ENCODE results near the gene CDO1.

DNA sequence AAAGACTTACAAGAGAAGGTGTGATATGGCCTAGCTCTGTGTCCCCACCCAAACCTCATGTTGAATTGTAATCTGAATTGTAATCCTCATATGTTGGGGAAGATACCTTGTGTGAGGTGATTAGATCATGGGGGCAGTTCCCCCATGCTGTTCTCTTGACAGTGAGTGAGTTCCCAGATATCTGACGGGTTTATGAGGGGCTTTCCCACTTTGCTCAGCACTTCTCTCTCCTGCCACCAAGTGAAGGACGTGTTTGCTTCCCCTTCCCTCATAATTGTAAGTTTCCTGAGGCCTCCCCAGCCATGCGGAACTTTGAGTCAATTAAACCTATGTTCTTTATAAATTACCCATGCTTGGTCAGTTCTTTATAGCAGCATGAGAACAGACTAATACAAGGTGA, 49.0 kb downstream of the CDO1 start:
- no peak for TF ChIP-seq EZH2 (IDR thresholded peaks at IDR 0.05; ENCODE audit: low read depth, unreplicated experiment)
- TF ChIP-seq, protein P1, sequence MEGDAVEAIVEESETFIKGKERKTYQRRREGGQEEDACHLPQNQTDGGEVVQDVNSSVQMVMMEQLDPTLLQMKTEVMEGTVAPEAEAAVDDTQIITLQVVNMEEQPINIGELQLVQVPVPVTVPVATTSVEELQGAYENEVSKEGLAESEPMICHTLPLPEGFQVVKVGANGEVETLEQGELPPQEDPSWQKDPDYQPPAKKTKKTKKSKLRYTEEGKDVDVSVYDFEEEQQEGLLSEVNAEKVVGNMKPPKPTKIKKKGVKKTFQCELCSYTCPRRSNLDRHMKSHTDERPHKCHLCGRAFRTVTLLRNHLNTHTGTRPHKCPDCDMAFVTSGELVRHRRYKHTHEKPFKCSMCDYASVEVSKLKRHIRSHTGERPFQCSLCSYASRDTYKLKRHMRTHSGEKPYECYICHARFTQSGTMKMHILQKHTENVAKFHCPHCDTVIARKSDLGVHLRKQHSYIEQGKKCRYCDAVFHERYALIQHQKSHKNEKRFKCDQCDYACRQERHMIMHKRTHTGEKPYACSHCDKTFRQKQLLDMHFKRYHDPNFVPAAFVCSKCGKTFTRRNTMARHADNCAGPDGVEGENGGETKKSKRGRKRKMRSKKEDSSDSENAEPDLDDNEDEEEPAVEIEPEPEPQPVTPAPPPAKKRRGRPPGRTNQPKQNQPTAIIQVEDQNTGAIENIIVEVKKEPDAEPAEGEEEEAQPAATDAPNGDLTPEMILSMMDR (conservative IDR thresholded peaks at IDR 0.05; ENCODE audit: low read depth in 2 of 2) = no peak

Measured in GM23338 (cell line).